Spleen (tissue), 7 donors: ENCODE data around the gene DNER.

Source experiments
- CTCF ChIP-seq, 11 experiments: fragments of 200-600 bp in 7 of 11; fragments of 450-650 bp in 4 of 11; sonication (generic) in 4 of 11; IDR thresholded peaks in 8 of 11; conservative IDR thresholded peaks in 3 of 11; 1 replicate in 7 of 11; 2 replicates in 4 of 11; pipeline versions ENCODE4 v1.4.0 to v1.8.0; 2016 to 2021; ENCODE audit warnings: antibody characterized with exemption in 11 of 11, inconsistent platforms in 4 of 11, mild to moderate bottlenecking in 1 of 11
- POLR2A ChIP-seq, 3 donors: fragments of 450-650 bp; IDR thresholded peaks; one replicate each; pipeline ENCODE4 v1.5.1; 2017; ENCODE audit warnings: antibody characterized with exemption in 3 of 3, mild to moderate bottlenecking in 1 of 3
- POLR2AphosphoS5 ChIP-seq, 3 donors: sonication (generic); formaldehyde crosslinking; IDR thresholded peaks; one replicate each; pipeline ENCODE4 v1.5.1; 2017; ENCODE audit warnings: antibody characterized with exemption in 3 of 3
- donor health status: DM: no; HTN: no; CAD: no; lungs with moderate emphysema.
- donor health status: DM: no; HTN: no; CAD: no.
- donor health status: DM: no; HTN: no; CAD: no.

- no peak for TF ChIP-seq CTCF (IDR thresholded peaks at IDR 0.05 in 8 of 11, conservative IDR thresholded peaks at IDR 0.05 in 3 of 11)
- no peak for TF ChIP-seq POLR2A (IDR thresholded peaks at IDR 0.05)
- no peak for TF ChIP-seq POLR2AphosphoS5 (IDR thresholded peaks at IDR 0.05)
Measured at GRCh38 chr2:229703909-229704630, 10.3 kb downstream of the DNER start.
